Measurements from ENCODE around the gene MS4A14.

MS4A14 gene

DNA sequence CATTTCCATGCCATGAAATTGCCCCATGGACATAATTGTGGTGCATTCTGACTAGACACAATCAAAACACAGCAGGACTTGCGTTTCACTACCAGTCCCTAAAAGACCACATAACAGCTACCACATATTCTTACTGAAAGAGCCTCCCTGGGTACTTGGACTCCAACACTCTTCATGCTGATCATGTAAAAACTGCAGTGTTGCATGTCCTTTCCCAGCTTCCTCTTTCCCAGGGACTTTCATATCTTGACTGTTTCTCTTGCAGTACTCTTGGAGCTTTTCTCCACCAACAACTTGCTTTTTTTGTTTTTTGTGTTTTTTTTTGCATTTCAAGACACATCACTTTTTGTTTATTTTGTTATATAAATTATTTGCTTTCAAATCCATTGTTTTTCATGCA is 46.3 kb upstream of the MS4A14 start:
- no peak for DNase-seq (ENCODE audit: low read depth in 1 of 2, low spot score in 1 of 2)
- no peak overlapping the region for H3K27ac ChIP-seq (replicated peaks)
- H3K4me3 ChIP-seq (replicated peaks; ENCODE audit: insufficient read depth, low read length) = no peak overlapping the region
- no peaks in the 10 kb centered on the region for H3K27me3 ChIP-seq (ENCODE audit: insufficient read depth, poor library complexity, severe bottlenecking)
- no peak for TF ChIP-seq GABPA (IDR thresholded peaks at IDR 0.05; ENCODE audit: low read depth)
- peak; percentile 36; the same call in 1 of the 2 replicates for TF ChIP-seq SPI1 (IDR thresholded peaks at IDR 0.05; ENCODE audit: borderline replicate concordance, low read depth)

DNA sequence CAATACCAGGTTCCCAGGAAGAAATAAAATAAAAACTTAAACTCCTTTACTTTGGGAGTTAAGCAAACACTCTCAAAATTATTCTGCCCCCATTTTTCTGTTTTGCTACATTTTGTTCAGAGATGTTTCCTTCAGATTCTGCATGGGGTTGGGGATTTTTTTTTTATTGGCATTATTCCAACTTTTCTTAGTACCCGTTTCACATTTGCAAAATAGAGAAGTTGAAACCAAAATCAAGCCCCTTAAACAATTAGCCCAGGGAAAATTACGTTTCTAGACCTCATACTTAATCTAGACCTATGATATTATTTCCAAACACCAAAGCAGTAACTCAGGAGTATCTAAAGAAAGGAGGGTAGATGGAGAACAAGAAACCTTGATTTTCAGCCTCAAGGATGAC is 38.5 kb upstream of the MS4A14 start:
- no peak for DNase-seq (ENCODE audit: low read depth in 1 of 2, low spot score in 1 of 2)
- Histone ChIP-seq H3K27ac (replicated peaks) (no peak overlapping the region), H3K27me3 (ENCODE audit: insufficient read depth, poor library complexity, severe bottlenecking) (no peaks in the 10 kb centered on the region), H3K4me3 (replicated peaks; ENCODE audit: insufficient read depth, low read length) (no peak overlapping the region)
- TF ChIP-seq GABPA (IDR thresholded peaks at IDR 0.05; ENCODE audit: low read depth) (no peak), POLR2AphosphoS5 (IDR thresholded peaks at IDR 0.05; ENCODE audit: low read depth) (no peak), SPI1 (IDR thresholded peaks at IDR 0.05; ENCODE audit: borderline replicate concordance, low read depth) (no peak)
- TF ChIP-seq, protein P1, sequence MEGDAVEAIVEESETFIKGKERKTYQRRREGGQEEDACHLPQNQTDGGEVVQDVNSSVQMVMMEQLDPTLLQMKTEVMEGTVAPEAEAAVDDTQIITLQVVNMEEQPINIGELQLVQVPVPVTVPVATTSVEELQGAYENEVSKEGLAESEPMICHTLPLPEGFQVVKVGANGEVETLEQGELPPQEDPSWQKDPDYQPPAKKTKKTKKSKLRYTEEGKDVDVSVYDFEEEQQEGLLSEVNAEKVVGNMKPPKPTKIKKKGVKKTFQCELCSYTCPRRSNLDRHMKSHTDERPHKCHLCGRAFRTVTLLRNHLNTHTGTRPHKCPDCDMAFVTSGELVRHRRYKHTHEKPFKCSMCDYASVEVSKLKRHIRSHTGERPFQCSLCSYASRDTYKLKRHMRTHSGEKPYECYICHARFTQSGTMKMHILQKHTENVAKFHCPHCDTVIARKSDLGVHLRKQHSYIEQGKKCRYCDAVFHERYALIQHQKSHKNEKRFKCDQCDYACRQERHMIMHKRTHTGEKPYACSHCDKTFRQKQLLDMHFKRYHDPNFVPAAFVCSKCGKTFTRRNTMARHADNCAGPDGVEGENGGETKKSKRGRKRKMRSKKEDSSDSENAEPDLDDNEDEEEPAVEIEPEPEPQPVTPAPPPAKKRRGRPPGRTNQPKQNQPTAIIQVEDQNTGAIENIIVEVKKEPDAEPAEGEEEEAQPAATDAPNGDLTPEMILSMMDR (IDR thresholded peaks at IDR 0.05; ENCODE audit: insufficient read depth, low read length) = no peak
- TF ChIP-seq, protein P2, sequence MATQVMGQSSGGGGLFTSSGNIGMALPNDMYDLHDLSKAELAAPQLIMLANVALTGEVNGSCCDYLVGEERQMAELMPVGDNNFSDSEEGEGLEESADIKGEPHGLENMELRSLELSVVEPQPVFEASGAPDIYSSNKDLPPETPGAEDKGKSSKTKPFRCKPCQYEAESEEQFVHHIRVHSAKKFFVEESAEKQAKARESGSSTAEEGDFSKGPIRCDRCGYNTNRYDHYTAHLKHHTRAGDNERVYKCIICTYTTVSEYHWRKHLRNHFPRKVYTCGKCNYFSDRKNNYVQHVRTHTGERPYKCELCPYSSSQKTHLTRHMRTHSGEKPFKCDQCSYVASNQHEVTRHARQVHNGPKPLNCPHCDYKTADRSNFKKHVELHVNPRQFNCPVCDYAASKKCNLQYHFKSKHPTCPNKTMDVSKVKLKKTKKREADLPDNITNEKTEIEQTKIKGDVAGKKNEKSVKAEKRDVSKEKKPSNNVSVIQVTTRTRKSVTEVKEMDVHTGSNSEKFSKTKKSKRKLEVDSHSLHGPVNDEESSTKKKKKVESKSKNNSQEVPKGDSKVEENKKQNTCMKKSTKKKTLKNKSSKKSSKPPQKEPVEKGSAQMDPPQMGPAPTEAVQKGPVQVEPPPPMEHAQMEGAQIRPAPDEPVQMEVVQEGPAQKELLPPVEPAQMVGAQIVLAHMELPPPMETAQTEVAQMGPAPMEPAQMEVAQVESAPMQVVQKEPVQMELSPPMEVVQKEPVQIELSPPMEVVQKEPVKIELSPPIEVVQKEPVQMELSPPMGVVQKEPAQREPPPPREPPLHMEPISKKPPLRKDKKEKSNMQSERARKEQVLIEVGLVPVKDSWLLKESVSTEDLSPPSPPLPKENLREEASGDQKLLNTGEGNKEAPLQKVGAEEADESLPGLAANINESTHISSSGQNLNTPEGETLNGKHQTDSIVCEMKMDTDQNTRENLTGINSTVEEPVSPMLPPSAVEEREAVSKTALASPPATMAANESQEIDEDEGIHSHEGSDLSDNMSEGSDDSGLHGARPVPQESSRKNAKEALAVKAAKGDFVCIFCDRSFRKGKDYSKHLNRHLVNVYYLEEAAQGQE (IDR thresholded peaks at IDR 0.05; ENCODE audit: insufficient replicate concordance, low read depth) = no peak

DNA sequence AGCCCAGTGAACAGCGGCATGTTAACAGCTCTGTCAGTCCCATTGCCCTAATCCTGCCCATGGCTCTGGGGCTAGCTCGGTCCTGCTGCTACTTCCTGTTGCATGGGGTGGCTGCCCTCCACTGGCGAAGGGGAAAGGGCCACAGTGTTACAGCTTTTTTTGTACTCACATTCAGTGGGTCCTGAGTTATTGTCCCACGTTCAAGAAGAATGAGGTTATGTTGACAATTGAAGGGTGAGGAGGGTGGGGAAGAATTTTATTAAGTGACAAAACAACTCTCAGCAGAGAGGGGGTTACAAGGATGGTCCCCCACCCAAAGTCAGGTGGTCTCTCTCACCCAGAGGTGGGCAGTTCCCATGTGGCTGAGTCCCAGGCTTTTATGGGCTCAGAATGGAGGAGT is 35.6 kb upstream of the MS4A14 start:
- H3K27ac ChIP-seq (replicated peaks) = no peak overlapping the region
- TF ChIP-seq SPI1 (IDR thresholded peaks at IDR 0.05; ENCODE audit: borderline replicate concordance, low read depth) (no peak), GABPA (IDR thresholded peaks at IDR 0.05; ENCODE audit: low read depth) (no peak), POLR2AphosphoS5 (IDR thresholded peaks at IDR 0.05; ENCODE audit: low read depth) (no peak)
- TF ChIP-seq, protein P1 (IDR thresholded peaks at IDR 0.05; ENCODE audit: insufficient read depth, low read length) = no peak
- TF ChIP-seq, protein P2 (IDR thresholded peaks at IDR 0.05; ENCODE audit: insufficient replicate concordance, low read depth) = no peak
- no peaks in the 10 kb centered on the region for H3K27me3 ChIP-seq (ENCODE audit: insufficient read depth, poor library complexity, severe bottlenecking)
- no peak overlapping the region for H3K4me3 ChIP-seq (replicated peaks; ENCODE audit: insufficient read depth, low read length)
- no peak for DNase-seq (ENCODE audit: low read depth in 1 of 2, low spot score in 1 of 2)

DNA sequence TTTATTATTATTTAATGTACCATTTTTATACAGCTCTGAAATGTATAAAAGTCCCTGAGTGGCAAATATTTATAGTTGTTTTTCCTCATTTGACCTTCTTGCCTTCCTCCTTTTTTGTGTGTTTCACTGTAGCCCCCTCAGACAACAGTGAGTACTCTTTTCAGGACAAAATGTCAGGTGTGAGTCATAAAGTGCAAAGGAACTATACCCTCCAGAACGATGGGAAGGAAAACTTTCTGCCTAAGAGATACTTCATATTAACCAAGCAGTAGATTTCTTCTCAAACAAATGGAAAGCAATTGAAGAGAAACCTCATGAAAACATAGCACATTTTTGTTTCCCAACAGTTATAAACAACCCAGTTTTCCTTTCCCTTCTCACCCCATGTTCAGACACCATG is 34.0 kb upstream of the MS4A14 start:
- no peak overlapping the region for H3K27ac ChIP-seq (replicated peaks)
- no peak overlapping the region for H3K4me3 ChIP-seq (replicated peaks; ENCODE audit: insufficient read depth, low read length)
- TF ChIP-seq POLR2AphosphoS5 (IDR thresholded peaks at IDR 0.05; ENCODE audit: low read depth) (no peak), GABPA (IDR thresholded peaks at IDR 0.05; ENCODE audit: low read depth) (no peak), SPI1 (IDR thresholded peaks at IDR 0.05; ENCODE audit: borderline replicate concordance, low read depth) (no peak)
- TF ChIP-seq, protein P2 (IDR thresholded peaks at IDR 0.05; ENCODE audit: insufficient replicate concordance, low read depth) = no peak
- TF ChIP-seq, protein P1 (IDR thresholded peaks at IDR 0.05; ENCODE audit: insufficient read depth, low read length) = no peak
- no peaks in the 10 kb centered on the region for H3K27me3 ChIP-seq (ENCODE audit: insufficient read depth, poor library complexity, severe bottlenecking)
- DNase-seq (ENCODE audit: low read depth in 1 of 2, low spot score in 1 of 2) = no peak

Measured in HL-60 (cell line).